GM19455 (cell line): ENCODE results near the gene GCN1.
"Not testable (repeated sequence)": the region's sequence is repeated elsewhere in the genome, so short reads cannot be mapped to it uniquely, and the experiment has no call there.

Experiments
- ATAC-seq: cut with Tn5 transposase; IDR thresholded peaks from one replicate; pipeline ENCODE4 v1.9.1; 2021; ENCODE audit not compliant: unreplicated experiment

Gene GCN1

DNA sequence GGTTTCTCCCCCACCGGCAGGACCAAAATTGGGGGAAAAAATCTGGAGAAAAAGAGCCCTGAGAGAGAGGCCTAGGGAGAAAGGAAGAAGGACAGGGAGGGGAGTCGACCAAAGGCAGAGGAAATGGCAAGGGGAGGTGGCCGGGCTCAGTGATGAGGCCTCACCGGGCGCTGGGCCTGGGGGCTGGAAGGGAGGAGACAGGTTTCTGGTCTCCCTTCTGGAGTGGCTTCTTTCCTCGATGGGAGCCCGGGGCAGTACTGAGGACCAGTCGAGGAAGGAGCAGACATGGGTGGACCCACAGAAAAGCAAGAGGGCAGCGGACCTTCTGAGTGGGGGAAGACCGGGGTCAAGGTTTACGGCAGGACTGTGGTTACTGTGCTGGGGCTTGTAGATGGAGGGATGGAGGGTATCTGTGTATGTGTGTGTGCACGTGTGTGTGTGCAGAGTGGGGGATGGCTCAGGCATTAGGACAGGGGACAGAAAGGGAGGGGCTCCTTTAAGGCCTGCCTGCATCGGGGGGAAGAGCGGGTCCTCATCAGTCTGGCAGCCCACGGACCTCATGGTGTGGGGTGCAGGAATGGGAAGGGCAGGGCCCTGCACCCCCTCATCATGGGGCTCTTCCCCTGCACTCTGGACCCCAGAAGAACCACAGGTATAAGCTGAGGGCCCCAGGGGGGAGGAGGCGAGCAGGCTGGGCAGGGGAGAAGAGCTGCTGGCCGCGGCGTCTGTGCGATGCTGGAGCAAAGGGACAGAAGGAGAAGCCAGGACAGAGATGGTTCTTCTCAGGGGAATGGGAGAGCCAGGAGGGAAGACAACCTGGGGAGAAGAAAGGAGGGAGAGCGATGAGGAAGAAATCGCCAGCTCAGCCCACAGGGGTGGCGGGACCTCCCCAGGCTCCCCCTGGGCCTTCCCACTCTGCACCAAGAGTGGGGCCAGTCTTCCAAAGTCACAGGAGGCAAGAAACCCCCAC lies 21.5 kb upstream of the GCN1 start:
- ATAC-seq, result no peak

- ATAC-seq, result no peak
These were observed 20.8 kb upstream of the GCN1 start for GRCh38 chr12:120215357-120215735.

- no peak for ATAC-seq
These were observed 20.3 kb upstream of the GCN1 start for GRCh38 chr12:120214626-120215356.

- no peak for ATAC-seq
These were observed 19.2 kb upstream of the GCN1 start for GRCh38 chr12:120213758-120214157.

DNA sequence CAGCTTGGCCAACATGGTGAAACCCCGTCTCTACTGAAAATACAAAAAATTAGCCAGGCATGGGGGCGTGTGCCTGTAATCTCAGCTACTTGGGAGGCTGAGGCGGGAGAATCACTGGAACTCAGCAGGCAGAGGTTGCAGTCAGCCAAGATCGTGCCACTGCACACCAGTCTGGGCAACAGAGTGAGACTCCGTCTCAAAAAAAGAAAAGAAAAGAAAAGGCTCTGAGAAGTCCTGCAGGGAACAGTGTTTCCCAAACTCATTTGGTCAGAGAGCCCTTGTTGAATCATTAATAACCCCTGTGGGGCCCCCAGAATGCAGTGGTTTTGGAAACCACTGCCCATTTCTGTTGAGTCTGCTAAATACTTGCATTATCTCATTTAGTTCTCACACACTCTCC lies 18.7 kb upstream of the GCN1 start:
- ATAC-seq, result not testable (repeated sequence)

DNA sequence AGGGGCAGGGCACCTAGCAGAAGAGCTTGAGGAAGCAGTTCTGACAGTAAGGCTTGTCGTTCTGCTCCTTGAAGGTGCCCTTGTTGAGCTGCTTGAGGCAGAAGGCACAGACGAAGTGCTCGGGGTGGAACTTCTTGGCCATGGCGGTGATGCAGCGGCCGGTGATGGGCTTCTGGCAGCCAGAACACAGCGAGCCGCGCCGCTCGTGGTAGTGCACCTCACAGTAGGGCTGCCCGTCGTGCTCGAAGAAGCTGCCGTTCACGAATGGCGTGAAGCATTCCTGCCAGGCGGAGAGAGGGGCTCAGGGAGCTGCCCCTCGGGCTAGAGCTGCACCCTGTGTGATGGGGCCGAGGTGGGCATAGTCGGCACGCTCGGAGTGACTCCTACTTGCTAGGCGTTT lies 17.8 kb upstream of the GCN1 start:
- ATAC-seq, result no peak

DNA sequence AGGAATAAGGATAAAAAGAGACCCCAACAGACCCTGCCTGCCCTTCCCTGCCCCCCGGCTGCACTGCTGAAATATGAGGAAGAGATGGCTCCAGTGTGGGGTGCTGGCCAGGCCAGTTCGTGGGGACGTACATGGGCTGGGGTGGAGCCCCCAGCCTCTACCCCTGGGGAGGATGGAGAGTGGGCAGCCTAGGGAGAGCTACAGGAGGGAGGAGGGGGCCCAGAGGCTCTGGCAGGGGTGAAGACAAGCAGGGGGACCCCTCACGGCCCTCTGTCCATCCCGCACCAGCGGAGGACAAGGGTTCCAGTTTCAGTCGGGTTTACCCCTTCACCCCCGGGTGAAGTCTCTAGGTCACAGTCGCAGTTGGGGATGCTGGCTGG lies 17.4 kb upstream of the GCN1 start:
- no peak for ATAC-seq

DNA sequence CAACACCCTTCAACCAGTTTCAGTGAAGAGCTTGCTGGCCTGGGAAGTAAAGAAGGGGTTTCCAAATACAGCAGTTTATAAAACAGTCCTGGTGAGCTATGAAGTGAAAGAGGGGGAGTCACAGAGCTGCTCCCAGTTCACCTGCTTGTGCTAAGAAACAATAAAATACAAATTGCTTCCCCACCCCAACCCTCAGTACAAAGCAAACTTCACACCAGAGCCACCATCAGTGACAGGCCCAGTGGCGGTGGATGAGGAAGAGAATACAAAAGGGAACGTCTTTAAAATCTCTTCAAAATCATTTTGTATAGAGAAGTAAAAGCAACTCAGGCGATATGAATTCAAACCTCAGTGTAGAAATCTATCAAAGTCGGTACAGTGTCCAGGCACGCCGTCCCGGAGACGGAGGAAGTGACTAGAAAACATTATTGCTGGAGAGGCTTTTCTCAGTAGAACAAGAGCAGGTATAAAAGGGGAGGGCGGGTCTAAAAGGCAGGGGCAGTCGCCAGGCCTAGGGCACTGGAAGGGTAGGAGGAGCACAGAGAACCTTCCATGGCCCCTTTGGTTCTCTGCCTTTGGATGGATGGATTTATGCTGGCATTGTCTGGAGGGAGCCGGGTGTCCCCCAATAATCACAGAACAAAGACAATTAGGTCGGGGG lies 16.9 kb upstream of the GCN1 start:
- ATAC-seq, result no peak

GRCh38 chr12:120209851-120210250 lies 15.3 kb upstream of the GCN1 start:
- no peak for ATAC-seq

GRCh38 chr12:120207227-120207626 lies 12.7 kb upstream of the GCN1 start:
- ATAC-seq, result no peak

GRCh38 chr12:120206781-120207180 lies 12.3 kb upstream of the GCN1 start:
- not testable (repeated sequence) for ATAC-seq

- ATAC-seq, result no peak
These were observed 11.7 kb upstream of the GCN1 start for GRCh38 chr12:120206228-120206627.

DNA sequence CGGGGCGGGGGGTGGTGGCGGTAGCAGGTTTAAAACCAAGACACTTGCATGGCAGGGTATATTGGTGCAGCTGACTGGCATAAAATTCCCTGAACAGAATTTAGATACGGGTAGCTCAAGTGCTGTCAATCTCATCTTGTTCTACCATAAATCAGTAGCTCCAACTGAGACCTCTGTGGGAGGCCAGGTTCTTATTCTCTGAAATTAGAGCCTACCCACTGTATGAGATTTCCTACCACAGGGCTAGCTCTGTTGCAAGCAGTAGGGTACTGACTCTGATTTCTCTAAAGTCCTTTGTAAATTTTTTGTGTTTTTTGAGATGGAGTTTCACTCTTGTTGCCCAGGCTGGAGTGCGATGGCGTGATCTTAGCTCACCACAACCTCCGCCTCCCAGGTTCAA lies 9.7 kb upstream of the GCN1 start:
- no peak for ATAC-seq

- no peak for ATAC-seq
These were observed 5.9 kb upstream of the GCN1 start for GRCh38 chr12:120200364-120200800.

DNA sequence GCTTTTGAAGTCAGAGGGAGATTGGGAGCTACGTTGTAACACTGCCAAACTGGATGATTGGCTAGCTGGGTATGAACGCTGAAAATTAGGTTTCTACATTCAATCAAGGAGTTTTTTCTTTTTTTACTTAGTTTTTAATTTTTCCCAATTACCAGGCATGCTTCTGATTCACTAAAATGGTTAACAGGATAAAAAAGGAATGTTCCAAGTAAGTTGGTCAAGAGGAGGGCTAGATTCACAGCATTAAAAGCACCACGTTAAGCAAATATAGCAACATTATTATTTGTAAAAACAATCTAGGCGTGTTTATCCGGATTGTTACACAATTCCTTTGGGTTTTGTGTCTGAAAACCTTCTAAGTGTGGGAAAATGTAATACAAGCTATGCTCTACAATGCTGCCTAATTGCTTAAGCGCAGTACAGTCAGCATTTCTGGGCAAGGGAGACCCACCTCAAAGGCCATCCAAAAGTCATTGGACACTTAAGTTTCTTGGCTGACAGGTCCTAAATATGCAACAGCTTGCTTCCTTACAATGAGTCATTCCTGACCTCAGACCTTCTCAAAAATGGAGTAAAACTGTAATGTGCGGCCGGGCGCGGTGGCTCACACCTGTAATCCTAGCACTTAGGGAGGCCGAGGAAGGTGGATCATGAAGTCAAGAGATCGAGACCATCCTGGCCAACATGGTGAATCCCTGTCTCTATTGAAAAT lies 5.2 kb upstream of the GCN1 start:
- ATAC-seq, result no peak

GRCh38 chr12:120199025-120199424 lies 4.5 kb upstream of the GCN1 start:
- no peak for ATAC-seq

- no peak for ATAC-seq
These were observed 3.0 kb upstream of the GCN1 start for GRCh38 chr12:120197542-120197887.

- not testable (repeated sequence) for ATAC-seq
These were observed 2.5 kb upstream of the GCN1 start for GRCh38 chr12:120196817-120197541.

DNA sequence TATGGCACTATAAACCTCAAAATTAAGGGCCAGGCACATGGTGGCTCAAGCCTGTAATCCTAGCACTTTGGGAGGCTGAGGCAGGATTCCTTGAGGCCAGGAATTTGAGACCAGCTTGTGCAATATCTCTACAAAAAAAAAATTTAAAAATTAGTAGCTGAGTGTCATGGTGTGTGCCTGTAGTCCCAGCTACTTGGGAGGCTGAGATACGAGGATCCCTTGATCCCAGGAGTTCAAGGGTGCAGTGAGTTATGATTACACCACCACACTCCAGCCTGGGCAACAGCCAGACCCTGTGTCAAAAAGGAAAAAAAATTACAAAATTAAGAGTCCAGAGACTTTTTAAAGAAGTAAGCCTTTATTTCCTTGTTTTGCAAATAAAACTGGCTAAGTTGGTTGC lies 1.8 kb upstream of the GCN1 start:
- no peak for ATAC-seq

DNA sequence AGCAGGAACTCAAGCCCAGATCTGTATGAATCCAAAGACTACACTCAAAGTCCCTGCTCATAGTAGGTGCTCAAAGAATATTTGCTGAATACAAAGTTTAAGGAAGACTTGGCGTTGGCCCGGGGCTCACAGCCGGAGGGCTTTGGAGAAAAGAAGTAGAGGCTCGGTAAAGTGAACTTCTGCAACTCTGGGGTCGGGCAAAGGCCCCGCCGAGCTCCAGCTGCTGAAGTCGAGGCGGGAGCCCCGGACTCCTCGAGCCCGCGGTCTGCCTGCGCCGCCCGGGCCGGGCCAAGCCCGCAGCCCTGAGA lies 335 bp downstream of the GCN1 start:
- peak; percentile 39 for ATAC-seq

GRCh38 chr12:120193286-120193685 lies 1.2 kb downstream of the GCN1 start:
- not testable (repeated sequence) for ATAC-seq
